CD4-positive, alpha-beta T cell treated with Interleukin-4 for 1 hour (primary cell): ENCODE measurements around the gene ASIC4.

Experiments used
- DNase-seq, 2 donors: peaks; one replicate each; pipeline ENCODE4 v3.0.0-alpha.2; 2020 to 2022

ASIC4 gene

GRCh38 chr2:219570924-219571310 lies 56.6 kb downstream of the ASIC4 start:
- DNase-seq = no peak

DNA sequence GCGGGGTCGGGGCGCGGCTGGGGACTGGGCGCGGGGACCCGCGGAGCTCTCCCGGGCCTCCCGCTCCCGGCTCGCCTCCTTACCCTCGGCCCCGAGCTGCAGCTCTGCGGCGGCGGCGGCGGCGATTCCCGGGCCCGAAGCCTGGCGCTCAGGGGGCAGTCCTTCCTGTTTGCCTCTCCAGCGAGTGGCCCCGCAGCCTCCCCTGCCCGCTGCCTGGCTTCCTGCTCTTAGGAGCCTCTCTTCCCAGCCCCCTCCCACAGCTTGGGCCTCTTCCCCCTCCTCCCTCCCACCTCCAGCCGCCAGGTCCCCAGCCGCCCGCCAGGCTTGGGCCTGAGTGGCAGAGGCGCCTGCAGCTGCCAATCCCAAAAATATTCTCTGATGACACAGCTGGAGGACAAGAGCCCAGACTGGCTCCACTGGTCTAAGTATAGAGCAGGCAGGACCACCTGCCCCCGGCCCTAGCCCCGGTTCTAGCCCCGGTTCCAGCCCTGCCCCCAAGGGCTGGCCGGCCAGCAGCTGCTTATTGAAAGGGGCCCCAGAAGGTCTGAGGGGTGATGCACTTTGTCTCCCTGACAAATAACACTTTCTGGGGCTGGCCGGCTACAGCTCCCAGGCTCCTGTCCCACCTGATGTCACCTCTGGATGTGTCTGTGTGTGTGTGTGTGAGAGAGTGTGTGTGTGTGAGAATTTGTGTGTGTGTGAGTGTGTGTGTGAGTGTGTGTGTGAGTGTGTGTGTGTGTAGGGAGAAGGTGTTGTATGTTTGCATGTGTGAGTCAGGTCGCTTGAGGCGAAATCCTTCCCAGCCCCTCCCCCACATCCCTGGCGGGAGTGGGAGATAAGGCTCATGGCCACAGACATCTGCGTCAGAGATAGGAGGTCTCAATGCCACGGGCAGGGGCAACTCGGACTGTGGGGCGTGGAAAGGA lies 57.3 kb downstream of the ASIC4 start, which contains the start of gene OBSL1:
Gene OBSL1 (minus strand): TSS at position 229 of the 926 bp plus-strand sequence. CDS start 307 bp downstream, outside the sequence.
- DNase-seq = no peak

GRCh38 chr2:219572237-219573001 lies 58.1 kb downstream of the ASIC4 start, which contains the start of gene INHA:
Gene INHA, plus strand, starts transcription at chr2:219572310. Its CDS starts 65 bp downstream, at chr2:219572375.
- no peak for DNase-seq

- no peak for DNase-seq
These were observed 58.9 kb downstream of the ASIC4 start for GRCh38 chr2:219573166-219573565.

DNA sequence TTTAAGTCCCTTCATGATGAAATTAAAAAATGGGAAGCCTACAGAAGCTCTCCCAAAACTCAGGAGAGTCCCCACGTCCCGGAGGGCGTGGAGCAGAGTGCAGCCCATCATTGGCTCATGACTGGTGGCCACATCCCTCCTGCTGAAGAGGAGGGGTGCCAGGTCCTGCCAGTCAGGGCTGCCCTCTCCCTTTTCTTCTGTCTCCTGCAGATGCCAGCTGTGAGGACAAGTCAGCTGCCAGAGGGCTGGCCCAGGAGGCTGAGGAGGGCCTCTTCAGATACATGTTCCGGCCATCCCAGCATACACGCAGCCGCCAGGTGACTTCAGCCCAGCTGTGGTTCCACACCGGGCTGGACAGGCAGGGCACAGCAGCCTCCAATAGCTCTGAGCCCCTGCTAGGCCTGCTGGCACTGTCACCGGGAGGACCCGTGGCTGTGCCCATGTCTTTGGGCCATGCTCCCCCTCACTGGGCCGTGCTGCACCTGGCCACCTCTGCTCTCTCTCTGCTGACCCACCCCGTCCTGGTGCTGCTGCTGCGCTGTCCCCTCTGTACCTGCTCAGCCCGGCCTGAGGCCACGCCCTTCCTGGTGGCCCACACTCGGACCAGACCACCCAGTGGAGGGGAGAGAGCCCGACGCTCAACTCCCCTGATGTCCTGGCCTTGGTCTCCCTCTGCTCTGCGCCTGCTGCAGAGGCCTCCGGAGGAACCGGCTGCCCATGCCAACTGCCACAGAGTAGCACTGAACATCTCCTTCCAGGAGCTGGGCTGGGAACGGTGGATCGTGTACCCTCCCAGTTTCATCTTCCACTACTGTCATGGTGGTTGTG lies 60.4 kb downstream of the ASIC4 start:
- DNase-seq = no peak

- DNase-seq = no peak
These were observed 61.6 kb downstream of the ASIC4 start for GRCh38 chr2:219575566-219576504.

DNA sequence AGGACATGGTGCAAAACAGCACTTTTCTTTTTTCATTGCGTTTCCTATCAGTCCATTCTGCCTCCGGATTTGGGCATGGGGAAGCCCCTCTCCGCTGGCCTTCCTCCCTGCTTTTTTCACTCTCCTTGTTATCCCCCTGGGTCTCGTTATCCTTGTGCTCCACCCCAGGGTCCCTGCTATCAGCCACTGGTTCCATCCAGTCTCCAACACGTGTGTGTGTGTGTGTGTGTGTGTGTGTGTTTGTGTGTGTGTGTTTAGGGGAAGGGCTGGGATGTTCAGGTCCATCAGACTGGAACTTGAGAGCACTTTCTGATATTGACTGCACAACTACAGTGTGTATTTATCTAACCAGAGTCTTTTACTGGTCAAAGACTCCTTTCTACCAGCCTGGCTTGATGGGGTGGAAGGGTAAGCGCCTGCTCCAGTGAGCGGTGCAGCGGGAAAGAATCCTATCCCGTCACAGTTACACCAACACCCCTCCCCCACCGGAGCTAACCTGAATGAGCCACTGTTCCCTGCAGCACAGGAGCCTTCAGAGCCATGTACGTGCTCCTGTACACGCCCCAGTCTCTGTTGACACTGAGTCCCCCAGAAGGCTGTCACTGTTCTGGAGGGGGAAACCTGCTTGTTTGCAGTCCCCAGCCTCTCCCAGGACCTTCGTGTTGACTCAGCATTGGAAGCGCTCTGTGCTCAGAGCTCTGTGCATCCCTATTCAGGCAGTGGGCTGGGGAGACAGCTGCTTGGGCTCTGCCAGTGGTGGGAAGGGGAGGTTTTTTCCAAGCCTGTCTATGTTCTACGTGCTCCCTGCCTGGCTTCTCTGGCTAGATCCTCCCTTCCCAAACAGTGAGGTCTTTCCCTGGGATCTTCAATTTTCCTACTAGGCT lies 62.5 kb downstream of the ASIC4 start:
- DNase-seq = no peak

DNA sequence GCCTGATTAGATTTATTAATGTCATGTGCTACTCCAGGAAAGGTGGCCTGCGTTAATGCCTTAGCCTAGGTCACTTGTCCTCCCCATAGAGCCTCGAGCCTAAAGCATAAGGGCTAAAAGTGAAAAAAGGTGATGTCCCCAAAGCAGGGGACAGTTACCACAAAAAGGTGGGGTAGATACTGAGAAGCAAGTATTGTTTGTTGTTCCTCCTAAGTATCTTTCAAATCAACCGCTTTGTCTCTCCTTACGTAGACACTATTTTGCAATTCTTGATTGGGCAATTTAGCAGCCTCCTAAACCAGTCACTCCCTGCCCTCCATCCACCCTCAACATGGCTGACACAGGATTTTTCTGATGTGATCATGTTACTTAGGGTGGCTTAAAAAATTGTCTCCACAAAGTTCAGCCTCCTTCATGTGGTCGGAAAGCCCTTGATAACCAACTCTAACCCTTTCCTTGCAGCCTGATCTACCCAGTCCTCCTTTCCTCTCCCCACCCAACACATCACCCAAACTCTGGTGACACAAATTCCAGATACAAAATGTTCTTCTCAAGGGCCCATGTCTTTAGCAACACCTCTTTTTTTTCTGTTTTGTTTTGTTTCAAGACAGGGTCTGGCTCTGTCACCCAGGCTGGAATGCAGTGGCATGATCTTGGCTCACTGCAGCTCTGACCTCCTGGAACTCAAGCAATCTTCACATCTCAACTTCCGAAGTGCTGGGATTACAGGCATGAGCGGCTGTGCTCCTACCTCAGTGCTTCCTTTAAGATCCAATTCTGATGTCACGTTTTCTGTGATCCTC lies 64.7 kb downstream of the ASIC4 start:
- DNase-seq = no peak

DNA sequence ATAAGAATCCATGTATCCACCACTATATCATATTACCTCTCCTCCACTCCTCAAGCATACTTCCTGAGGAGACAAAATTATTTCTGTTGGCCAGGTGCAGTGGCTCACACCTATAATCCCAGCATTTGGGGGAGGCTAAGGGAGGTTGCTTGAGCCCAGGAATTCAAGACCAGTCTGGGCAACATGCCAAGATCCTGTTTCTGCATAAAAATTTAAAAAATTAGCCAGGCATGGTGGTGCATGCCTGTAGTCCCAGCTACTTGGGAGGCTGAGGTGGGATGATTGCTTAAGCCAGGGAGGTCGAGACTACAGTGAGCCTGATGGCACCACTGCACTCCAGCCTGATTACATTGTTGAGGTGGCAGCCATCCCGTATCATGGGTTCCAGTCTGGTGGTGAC lies 67.1 kb downstream of the ASIC4 start:
- no peak for DNase-seq
